ENCODE results near the gene TPPP3. TPM values are rescaled to one million over a fixed set of nuclear protein-coding genes. Genes with fewer than 3 reads are reported as not detected.

TPPP3 gene
- total and polyA plus RNA-seq, 9 of the 15 experiments (the other 6 are each of a cell fraction or from before 2014, with no cell fraction given): 0.13 to 0.50 (median 0.36) TPM; not detected in 2

DNA sequence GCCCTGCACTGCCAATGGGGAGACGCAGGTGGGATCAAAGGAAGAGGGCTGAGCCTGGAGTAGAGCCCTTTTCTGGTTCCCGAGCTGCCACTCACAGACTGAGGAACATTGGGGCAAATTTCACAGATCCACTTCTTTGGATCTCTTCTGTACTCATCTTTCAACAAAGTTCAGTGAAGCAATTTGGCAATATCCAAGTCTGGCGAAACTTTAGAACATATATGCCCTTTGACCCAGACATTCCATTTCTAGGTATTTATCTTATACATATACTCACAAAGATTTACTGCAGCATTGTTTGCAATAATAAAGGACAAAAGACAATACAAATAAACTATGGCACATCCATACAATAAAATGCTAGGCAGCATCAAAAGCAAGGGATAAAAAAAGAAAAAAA, 18.0 kb upstream of the TPPP3 start:
- no peak overlapping the region for H3K4me2 ChIP-seq (ENCODE audit: insufficient read depth, low read length)
- H4K20me1 ChIP-seq (replicated peaks; ENCODE audit: control insufficient read depth, insufficient read depth, low read length): 0 out of 2 replicates have a peak, but pooled peaks cover 4% of the 10 kb centered on the region
- no peak overlapping the region for H3K9ac ChIP-seq (ENCODE audit: insufficient read depth in 1 of 2, low read depth in 2 of 2, low read length in 2 of 2)
- no peaks in the 10 kb centered on the region for H3K36me3 ChIP-seq (ENCODE audit: control insufficient read depth, insufficient read depth, low read length)
- intact Hi-C loops (cut with micrococcal nuclease): loop anchor here (10.0 kb wide), 1 partner anchor 47 kb away; no protein-coding TSS in a partner anchor
- DNase-seq (ENCODE audit: extremely low read depth in 1 of 4, low spot score in 3 of 4): no peak
- peaks cover 47 to 88% of the 10 kb centered on the region in 2 experiments for H3K27me3 ChIP-seq (ENCODE audit: control insufficient read depth in 2 of 2, insufficient read depth in 2 of 2, low read length in 2 of 2)
- no peak overlapping the region for H2AFZ ChIP-seq (ENCODE audit: low read depth, low read length)
- no peaks in the 10 kb centered on the region for H3K9me3 ChIP-seq (replicated peaks; ENCODE audit: control insufficient read depth, insufficient read depth, low read depth, low read length)
- H3K4me3 ChIP-seq: no peak overlapping the region
- peaks cover 0 to 7% of the 10 kb centered on the region in 2 experiments; a peak in 2 of 5 replicates for H3K4me1 ChIP-seq (replicated peaks in 1 of 2; ENCODE audit: control insufficient read depth in 2 of 2, insufficient read depth in 2 of 2, low read length in 2 of 2)
- CTCF ChIA-PET (ENCODE audit: low intra/inter-chr PET ratio): no interaction called here
- no peaks in the 10 kb centered on the region for H3K9me1 ChIP-seq (ENCODE audit: control insufficient read depth, insufficient read depth, low read length)
- no TSS peak for BruUV-seq (replicated peaks)
- POLR2A ChIA-PET: interaction anchor here (0.7 kb wide), 1 partner anchor 475 kb away, joined by 3 read pairs; no protein-coding TSS in a partner anchor
- H3K79me2 ChIP-seq (ENCODE audit: control insufficient read depth, insufficient read depth, low read length): no peaks in the 10 kb centered on the region
- FAIRE-seq: no peak
- WGBS (ENCODE audit: insufficient coverage, low coverage, missing lambda C conversion rate): 1% methylated on average over 3 of the region's 3 CpGs
- no peak for ATAC-seq
- H3K27ac ChIP-seq (ENCODE audit: extremely low read depth, low read depth, low read length): no peak overlapping the region
- in situ Hi-C loops (cut with MboI): loop anchor here (25.0 kb wide), 1 partner anchor 449 kb away; the partner anchor contains the start of gene CES3
- TF ChIP-seq, protein P1, sequence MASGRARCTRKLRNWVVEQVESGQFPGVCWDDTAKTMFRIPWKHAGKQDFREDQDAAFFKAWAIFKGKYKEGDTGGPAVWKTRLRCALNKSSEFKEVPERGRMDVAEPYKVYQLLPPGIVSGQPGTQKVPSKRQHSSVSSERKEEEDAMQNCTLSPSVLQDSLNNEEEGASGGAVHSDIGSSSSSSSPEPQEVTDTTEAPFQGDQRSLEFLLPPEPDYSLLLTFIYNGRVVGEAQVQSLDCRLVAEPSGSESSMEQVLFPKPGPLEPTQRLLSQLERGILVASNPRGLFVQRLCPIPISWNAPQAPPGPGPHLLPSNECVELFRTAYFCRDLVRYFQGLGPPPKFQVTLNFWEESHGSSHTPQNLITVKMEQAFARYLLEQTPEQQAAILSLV (tag; IDR thresholded peaks at IDR 0.05): no peak
- TF ChIP-seq NR1H2 (CRISPR knock-in tag; IDR thresholded peaks at IDR 0.05) (no peak), MYNN (IDR thresholded peaks at IDR 0.05) (no peak), MYNN (CRISPR knock-in tag; IDR thresholded peaks at IDR 0.05) (no peak), CHD1 (IDR thresholded peaks at IDR 0.05; ENCODE audit: low read length) (no peak), PCBP1 (IDR thresholded peaks at IDR 0.05; ENCODE audit: low read depth, low read length, poor library complexity, severe bottlenecking) (no peak), ETV5 (CRISPR knock-in tag; IDR thresholded peaks at IDR 0.05; ENCODE audit: low read depth) (no peak), PTTG1 (tag; IDR thresholded peaks at IDR 0.05; ENCODE audit: low read depth) (no peak), SMAD4 (CRISPR knock-in tag; conservative IDR thresholded peaks at IDR 0.05) (no peak), CEBPG (CRISPR knock-in tag; IDR thresholded peaks at IDR 0.05) (no peak), CEBPG (tag; conservative IDR thresholded peaks at IDR 0.05 in 1 of 2, IDR thresholded peaks at IDR 0.05 in 1 of 2) (no peak), POLR2AphosphoS5 (IDR thresholded peaks at IDR 0.05; ENCODE audit: control insufficient read depth, insufficient read depth, low read depth, low read length) (no peak), ZNF785 (CRISPR knock-in tag; IDR thresholded peaks at IDR 0.05) (no peak), PTRF (tag; IDR thresholded peaks at IDR 0.05) (no peak), HDAC1 (IDR thresholded peaks at IDR 0.05) (no peak), ILF3 (IDR thresholded peaks at IDR 0.05; ENCODE audit: borderline replicate concordance) (no peak), CREBBP (IDR thresholded peaks at IDR 0.05; ENCODE audit: low read depth, low read length) (no peak)
- TF ChIP-seq, protein P2, sequence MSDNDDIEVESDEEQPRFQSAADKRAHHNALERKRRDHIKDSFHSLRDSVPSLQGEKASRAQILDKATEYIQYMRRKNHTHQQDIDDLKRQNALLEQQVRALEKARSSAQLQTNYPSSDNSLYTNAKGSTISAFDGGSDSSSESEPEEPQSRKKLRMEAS (CRISPR knock-in tag; IDR thresholded peaks at IDR 0.05): no peak
- TF ChIP-seq, protein P3, sequence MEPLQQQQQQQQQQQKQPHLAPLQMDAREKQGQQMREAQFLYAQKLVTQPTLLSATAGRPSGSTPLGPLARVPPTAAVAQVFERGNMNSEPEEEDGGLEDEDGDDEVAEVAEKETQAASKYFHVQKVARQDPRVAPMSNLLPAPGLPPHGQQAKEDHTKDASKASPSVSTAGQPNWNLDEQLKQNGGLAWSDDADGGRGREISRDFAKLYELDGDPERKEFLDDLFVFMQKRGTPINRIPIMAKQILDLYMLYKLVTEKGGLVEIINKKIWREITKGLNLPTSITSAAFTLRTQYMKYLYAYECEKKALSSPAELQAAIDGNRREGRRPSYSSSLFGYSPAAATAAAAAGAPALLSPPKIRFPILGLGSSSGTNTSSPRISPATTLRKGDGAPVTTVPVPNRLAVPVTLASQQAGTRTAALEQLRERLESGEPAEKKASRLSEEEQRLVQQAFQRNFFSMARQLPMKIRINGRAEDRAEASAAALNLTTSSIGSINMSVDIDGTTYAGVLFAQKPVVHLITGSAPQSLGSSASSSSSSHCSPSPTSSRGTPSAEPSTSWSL (CRISPR knock-in tag; IDR thresholded peaks at IDR 0.05; ENCODE audit: borderline replicate concordance): no peak
- TF ChIP-seq, protein P4, sequence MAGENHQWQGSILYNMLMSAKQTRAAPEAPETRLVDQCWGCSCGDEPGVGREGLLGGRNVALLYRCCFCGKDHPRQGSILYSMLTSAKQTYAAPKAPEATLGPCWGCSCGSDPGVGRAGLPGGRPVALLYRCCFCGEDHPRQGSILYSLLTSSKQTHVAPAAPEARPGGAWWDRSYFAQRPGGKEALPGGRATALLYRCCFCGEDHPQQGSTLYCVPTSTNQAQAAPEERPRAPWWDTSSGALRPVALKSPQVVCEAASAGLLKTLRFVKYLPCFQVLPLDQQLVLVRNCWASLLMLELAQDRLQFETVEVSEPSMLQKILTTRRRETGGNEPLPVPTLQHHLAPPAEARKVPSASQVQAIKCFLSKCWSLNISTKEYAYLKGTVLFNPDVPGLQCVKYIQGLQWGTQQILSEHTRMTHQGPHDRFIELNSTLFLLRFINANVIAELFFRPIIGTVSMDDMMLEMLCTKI (IDR thresholded peaks at IDR 0.05; ENCODE audit: partially characterized antibody): no peak

Data from K562 (cell line).